ENCODE data around the gene DPRX. TPM values are rescaled to one million over a fixed set of nuclear protein-coding genes. Genes with fewer than 3 reads are reported as not detected.

DPRX gene
- total and polyA plus RNA-seq, 2 of the 13 experiments (the other 11 are each of a cell fraction or from before 2014, with no cell fraction given) = not detected

DNA sequence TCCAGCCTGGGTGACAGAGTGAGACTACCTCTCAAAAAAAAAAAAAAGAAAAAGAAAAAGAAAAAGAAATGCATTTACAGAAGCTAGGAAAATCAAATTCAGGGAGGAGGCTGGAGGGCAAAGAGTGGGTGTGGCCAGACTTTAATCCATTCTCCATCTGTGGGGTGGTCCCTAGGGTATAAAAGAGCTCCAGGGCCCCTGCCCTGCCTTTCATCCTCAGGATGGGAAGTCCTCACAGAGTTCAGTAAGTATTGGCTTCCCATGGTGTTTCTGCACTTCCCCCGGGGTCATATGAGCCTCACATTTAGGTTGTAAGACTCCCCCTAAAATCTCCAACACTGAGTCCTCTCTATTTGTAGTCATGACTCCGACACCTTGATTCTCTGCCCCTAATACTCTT is 33.0 kb downstream of the DPRX start:
- no peak overlapping the region for H3K9ac ChIP-seq (ENCODE audit: insufficient read depth, low read depth, low read length)
- ChIA-PET POLR2A (no interaction called here), CTCF (ENCODE audit: low intra/inter-chr PET ratio, low total read pairs) (no interaction called here)
- H3K36me3 ChIP-seq (replicated peaks in 1 of 2; ENCODE audit: control insufficient read depth in 1 of 2, insufficient read depth in 2 of 2, low read length in 2 of 2) = no peaks in the 10 kb centered on the region
- FAIRE-seq (no peak), DNase-seq (ENCODE audit: low spot score) (no peak), ATAC-seq (no peak)
- 91% methylated on average over 2 of the region's 2 CpGs for WGBS (ENCODE audit: low lambda C conversion rate)
- no peaks in the 10 kb centered on the region for H3K79me2 ChIP-seq (ENCODE audit: insufficient read depth, low read length)
- no peaks in the 10 kb centered on the region for H3K27me3 ChIP-seq (ENCODE audit: control insufficient read depth in 1 of 2, insufficient read depth in 2 of 2, low read length in 2 of 2)
- no peak overlapping the region for H3K4me2 ChIP-seq (ENCODE audit: low read depth, low read length)
- intact Hi-C loops (cut with micrococcal nuclease; ENCODE audit: unreplicated experiment) (no loop called here), in situ Hi-C loops (cut with HindIII; ENCODE audit: extremely low pct_ligation_motif_present, low pct_unique_long_range_greater_than_20kb) (no loop called here)
- H3K4me3 ChIP-seq (replicated peaks in 1 of 3; ENCODE audit: insufficient read depth in 1 of 3, low read depth in 2 of 3, low read length in 3 of 3) = no peak overlapping the region
- H3K27ac ChIP-seq (ENCODE audit: extremely low read length, insufficient read depth, low read length) = no peak overlapping the region
- no peaks in the 10 kb centered on the region for H4K20me1 ChIP-seq (ENCODE audit: insufficient read depth, low read length)
- H3K9me3 ChIP-seq (ENCODE audit: low read length) = no peaks in the 10 kb centered on the region
- BruUV-seq (replicated peaks) = no TSS peak
- peaks cover 29% of the 10 kb centered on the region for H3K4me1 ChIP-seq (ENCODE audit: insufficient read depth, low read length)
- TF ChIP-seq ZNF382 (CRISPR knock-in tag; IDR thresholded peaks at IDR 0.05; ENCODE audit: borderline replicate concordance) (no peak), SIX4 (CRISPR knock-in tag; IDR thresholded peaks at IDR 0.05) (no peak), NR2F2 (IDR thresholded peaks at IDR 0.05; ENCODE audit: borderline replicate concordance, low read depth) (no peak), ZNF841 (CRISPR knock-in tag; IDR thresholded peaks at IDR 0.05; ENCODE audit: borderline replicate concordance) (no peak), SYNCRIP (IDR thresholded peaks at IDR 0.05; ENCODE audit: insufficient read depth, low read depth, low read length) (no peak), ZSCAN30 (CRISPR knock-in tag; IDR thresholded peaks at IDR 0.05) (no peak), NPAS2 (CRISPR knock-in tag; IDR thresholded peaks at IDR 0.05; ENCODE audit: borderline replicate concordance) (no peak), RBM22 (optimal IDR thresholded peaks at IDR 0.05; ENCODE audit: low read length) (no peak), ZNF317 (CRISPR knock-in tag; IDR thresholded peaks at IDR 0.05) (no peak), RXRB (CRISPR knock-in tag; IDR thresholded peaks at IDR 0.05; ENCODE audit: borderline replicate concordance) (no peak), NFATC3 (CRISPR knock-in tag; IDR thresholded peaks at IDR 0.05) (no peak), ZNF766 (CRISPR knock-in tag; IDR thresholded peaks at IDR 0.05; ENCODE audit: borderline replicate concordance) (no peak), MAF1 (CRISPR knock-in tag; IDR thresholded peaks at IDR 0.05; ENCODE audit: borderline replicate concordance) (no peak), CHCHD3 (CRISPR knock-in tag; IDR thresholded peaks at IDR 0.05) (no peak), ZNF589 (CRISPR knock-in tag; conservative IDR thresholded peaks at IDR 0.05) (no peak), PAF1 (CRISPR knock-in tag; IDR thresholded peaks at IDR 0.05) (no peak)
- TF ChIP-seq, protein P1, sequence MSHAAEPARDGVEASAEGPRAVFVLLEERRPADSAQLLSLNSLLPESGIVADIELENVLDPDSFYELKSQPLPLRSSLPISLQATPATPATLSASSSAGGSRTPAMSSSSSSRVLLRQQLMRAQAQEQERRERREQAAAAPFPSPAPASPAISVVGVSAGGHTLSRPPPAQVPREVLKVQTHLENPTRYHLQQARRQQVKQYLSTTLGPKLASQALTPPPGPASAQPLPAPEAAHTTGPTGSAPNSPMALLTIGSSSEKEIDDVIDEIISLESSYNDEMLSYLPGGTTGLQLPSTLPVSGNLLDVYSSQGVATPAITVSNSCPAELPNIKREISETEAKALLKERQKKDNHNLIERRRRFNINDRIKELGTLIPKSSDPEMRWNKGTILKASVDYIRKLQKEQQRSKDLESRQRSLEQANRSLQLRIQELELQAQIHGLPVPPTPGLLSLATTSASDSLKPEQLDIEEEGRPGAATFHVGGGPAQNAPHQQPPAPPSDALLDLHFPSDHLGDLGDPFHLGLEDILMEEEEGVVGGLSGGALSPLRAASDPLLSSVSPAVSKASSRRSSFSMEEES (CRISPR knock-in tag; IDR thresholded peaks at IDR 0.05) = no peak
- TF ChIP-seq, protein P2, sequence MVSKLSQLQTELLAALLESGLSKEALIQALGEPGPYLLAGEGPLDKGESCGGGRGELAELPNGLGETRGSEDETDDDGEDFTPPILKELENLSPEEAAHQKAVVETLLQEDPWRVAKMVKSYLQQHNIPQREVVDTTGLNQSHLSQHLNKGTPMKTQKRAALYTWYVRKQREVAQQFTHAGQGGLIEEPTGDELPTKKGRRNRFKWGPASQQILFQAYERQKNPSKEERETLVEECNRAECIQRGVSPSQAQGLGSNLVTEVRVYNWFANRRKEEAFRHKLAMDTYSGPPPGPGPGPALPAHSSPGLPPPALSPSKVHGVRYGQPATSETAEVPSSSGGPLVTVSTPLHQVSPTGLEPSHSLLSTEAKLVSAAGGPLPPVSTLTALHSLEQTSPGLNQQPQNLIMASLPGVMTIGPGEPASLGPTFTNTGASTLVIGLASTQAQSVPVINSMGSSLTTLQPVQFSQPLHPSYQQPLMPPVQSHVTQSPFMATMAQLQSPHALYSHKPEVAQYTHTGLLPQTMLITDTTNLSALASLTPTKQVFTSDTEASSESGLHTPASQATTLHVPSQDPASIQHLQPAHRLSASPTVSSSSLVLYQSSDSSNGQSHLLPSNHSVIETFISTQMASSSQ (IDR thresholded peaks at IDR 0.05; ENCODE audit: low read depth) = no peak
- TF ChIP-seq, protein P2 (CRISPR knock-in tag; IDR thresholded peaks at IDR 0.05; ENCODE audit: borderline replicate concordance) = no peak
- TF ChIP-seq, protein P3, sequence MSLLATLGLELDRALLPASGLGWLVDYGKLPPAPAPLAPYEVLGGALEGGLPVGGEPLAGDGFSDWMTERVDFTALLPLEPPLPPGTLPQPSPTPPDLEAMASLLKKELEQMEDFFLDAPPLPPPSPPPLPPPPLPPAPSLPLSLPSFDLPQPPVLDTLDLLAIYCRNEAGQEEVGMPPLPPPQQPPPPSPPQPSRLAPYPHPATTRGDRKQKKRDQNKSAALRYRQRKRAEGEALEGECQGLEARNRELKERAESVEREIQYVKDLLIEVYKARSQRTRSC (CRISPR knock-in tag; IDR thresholded peaks at IDR 0.05; ENCODE audit: low read depth) = no peak
- H2AFZ ChIP-seq (ENCODE audit: low read length) = no peak overlapping the region
